GM19023 (cell line): ENCODE results near the gene CA10.

Experiments
- ATAC-seq: cut with Tn5 transposase; IDR thresholded peaks from one replicate; pipeline ENCODE4 v1.9.1; 2021; ENCODE audit warnings: mild to moderate bottlenecking, moderate library complexity; ENCODE audit not compliant: unreplicated experiment

The CA10 gene

GRCh38 chr17:51699303-51699702 is 459.2 kb downstream of the CA10 start:
- ATAC-seq: no peak

- no peak for ATAC-seq
Observed at GRCh38 chr17:51692917-51693316, 465.6 kb downstream of the CA10 start.

DNA sequence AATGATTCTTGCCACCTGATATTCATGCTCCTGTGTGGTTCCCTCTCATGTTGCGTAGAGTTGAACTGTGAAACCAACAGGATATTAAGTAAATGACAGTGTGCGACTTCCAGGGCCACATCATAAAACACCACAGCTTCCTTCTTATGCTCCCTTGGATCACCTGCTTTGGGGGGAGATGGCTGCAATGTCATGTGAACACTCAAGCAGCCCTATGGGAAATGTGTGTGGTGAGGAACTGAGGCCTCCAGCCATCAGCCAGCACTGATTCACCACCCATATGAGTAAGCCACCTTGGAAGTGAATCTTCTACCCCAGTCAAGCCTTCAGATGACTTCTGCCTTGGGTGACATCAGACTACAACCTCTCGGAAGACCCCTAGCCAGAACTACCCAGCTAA is 470.6 kb downstream of the CA10 start:
- ATAC-seq: no peak

DNA sequence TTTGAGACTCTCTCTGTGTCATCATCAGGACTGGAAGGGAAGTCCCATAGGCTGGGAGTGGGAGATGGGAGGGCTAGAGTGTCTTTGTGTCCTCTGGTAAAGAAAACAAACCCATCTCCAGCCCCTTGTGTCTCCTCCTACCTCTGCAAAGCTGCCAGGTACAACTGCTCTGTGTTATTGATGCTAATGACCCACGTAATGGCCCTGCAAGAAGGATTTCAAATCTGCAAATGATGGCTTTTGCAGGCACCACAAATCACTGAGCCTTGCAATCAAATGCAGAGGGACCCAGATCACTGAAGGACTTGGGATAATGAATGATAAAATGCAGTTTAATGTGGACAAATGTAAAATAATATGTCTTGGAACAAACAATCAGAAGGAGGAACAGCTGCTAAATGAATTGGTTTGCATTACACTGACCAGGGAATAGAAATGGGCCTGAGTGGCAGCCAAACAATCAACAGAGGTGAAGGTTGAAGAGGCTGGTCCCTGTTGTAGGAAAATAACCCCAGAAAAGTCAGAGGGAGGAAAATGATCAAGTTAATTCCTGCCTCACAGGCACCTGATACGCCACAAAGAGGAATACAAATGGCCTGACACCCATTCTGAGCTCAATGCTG is 473.1 kb downstream of the CA10 start:
- ATAC-seq: no peak

GRCh38 chr17:51684214-51684613 is 474.3 kb downstream of the CA10 start:
- no peak for ATAC-seq

DNA sequence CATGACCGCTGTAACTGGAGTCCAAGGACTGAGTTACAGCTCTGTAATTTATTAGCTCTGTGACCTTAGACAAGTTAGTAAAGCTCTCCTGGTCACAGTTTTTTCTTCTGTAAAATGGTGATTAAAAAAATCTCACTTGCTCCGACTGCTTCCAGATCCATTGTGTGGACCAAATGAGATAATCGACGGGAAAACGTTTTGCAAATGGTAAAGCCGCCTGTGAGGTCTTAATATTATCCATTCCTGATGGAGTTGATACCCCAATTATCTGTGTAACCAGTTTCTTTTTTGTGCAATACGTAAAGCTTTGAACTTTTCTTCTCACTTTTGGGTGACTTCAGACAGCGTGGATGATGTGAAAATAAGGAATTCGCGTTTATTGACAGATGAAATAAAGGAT is 475.2 kb downstream of the CA10 start:
- no peak for ATAC-seq

- no peak for ATAC-seq
Observed at GRCh38 chr17:51682115-51682514, 476.4 kb downstream of the CA10 start.

DNA sequence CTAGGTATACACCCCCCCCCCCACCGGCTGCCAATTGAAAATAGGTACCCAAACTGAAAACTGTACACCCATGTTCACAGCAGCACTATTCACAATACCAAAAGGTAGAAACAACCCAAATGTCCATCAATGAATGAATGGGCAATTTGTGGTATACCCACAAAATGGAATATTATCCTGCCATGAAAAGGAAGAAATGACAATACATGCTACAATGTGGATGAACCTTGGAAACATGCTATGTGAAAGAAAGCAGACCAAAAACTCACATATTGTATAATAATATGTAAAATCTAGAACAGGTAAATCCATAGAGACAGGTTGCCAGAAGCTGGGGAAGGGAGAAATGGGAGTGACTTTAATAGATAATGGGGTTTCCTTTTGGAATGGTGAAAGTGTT is 480.6 kb downstream of the CA10 start:
- ATAC-seq: no peak

DNA sequence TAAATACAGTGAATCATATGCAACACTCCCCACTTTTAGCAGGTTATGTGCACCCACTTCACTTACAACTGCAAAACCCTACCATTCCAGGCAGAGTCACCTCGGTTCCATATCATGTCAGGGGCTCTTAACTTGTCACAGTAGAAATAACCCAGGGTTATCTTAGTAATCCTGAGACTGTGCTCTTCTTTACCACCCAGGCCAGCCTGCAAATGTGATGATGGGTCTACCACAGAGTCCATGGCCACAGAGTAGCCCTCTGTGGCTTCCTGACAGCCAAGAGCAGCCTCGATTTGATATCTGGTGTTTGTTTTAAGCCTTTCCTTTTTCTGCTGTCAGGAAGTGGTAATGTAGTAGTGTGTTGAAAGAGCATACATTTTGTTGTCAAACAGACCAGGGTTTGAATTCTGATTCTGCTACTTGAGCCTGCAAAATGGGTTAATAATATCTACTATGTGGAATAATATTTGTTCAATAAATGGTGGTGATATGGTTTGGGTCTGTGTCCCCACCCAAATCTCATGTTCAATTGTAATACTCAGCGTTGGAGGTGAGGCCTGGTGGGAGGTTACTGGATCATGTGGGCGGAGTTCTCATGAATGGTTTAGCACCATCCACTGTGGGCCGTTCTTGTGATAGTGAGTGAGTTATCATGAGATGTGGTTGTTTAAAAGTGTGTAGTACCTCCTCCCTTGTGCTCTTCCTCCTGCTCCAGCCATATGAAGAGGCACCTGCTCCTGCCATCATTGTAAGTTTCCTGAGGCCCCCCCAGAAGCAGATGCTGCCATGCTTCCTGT is 481.6 kb downstream of the CA10 start:
- ATAC-seq: no peak

DNA sequence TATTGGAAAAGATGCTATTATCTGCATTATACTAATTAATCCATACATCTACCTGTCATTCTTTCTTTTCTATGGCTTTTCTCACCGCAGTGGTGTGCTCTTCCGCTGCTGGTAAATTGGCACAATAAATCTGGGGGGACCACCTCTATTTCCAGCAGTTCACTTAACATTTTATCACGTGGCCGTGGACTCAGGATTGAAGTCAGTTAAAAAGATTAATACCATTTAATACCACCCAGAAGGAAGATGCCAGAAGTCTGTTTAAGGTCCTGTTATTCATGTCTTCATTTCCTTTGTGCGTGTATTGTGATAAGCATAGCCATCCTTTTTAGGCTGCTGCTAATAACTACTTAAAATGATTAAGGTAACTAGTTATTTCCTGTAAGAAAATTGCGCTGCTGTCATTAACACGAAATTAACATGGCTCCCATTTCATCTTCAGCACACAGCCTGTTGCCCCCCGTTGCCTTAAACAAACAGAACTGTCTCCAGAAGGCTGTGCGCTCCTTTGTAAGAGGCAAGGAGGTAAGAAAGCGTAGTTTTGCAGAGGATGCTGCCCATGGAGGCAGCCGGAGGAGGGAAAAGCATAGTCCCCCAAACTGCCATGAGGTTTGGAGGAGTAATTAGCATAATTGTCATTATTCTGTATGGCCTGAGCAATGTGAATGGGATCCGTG is 483.8 kb downstream of the CA10 start:
- ATAC-seq: no peak

DNA sequence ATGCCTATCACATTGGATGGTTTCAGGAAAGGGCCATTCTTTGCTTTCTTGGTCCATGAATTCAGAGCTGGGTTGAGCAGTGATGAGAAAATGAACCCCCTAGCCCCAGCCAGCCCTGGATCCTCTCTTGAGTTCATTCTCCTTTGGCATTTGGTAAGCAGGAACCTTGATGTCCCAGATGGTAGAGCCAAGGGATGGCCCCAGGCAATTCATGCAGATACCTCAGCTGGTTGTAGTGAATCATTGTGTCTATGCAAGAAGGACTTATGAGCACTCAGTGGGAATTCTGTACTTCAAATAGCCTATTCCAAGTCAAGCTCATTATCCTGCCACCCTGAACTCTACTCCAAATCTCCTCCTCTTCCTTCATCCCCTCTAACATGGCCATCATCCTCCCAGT is 485.4 kb downstream of the CA10 start:
- no peak for ATAC-seq

DNA sequence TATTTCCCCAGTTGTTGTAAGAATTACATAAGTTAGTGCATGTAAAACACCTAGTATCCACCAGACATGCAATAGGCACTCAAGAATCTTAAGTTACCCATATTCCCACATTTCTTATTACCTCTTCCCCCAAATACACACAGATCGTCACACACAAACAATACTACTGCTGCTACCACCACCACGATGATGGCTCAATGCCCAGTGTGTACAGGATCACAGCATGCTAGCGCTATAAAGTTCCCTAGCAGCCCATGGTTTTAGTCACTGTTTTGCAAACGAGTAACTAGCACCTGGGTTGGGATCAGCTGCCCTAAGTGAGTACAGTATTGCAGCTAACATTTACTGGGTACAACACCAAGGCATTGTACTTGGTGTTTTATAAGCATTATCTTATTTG is 486.4 kb downstream of the CA10 start:
- ATAC-seq: no peak

DNA sequence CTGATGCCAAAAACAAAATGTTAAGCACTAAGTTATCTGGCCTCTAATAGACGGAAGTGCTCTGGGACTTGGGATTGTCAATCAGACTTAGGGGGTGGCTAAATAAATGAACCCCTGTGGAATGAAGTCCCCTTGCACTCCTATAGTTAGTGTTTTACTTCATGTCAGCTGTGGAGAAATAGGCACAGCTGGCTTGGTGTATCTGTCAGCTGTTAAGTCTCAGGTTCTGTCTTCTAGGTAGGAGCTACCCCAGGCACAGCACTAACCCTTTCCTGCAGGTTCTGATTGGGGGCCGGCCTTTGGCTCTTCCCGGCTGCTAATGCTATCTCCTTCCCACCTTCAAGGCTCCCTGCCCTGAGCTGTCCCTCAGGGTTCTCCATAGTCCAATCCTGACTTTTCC is 487.6 kb downstream of the CA10 start:
- no peak for ATAC-seq

DNA sequence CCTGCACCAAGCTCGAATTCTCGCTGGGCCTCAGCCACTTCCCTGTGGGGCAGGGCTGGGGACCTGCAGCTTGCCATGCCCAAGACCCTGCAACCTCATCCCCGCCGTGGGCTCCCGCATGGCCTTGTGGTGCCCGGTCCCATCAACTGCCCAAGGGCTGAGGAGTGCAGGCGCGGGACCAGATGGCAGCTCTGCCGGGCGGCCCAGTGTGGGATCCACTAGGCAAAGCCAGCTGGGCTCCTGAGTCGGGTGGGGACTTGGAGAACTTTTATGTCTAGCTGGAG is 489.6 kb downstream of the CA10 start:
- no peak for ATAC-seq

DNA sequence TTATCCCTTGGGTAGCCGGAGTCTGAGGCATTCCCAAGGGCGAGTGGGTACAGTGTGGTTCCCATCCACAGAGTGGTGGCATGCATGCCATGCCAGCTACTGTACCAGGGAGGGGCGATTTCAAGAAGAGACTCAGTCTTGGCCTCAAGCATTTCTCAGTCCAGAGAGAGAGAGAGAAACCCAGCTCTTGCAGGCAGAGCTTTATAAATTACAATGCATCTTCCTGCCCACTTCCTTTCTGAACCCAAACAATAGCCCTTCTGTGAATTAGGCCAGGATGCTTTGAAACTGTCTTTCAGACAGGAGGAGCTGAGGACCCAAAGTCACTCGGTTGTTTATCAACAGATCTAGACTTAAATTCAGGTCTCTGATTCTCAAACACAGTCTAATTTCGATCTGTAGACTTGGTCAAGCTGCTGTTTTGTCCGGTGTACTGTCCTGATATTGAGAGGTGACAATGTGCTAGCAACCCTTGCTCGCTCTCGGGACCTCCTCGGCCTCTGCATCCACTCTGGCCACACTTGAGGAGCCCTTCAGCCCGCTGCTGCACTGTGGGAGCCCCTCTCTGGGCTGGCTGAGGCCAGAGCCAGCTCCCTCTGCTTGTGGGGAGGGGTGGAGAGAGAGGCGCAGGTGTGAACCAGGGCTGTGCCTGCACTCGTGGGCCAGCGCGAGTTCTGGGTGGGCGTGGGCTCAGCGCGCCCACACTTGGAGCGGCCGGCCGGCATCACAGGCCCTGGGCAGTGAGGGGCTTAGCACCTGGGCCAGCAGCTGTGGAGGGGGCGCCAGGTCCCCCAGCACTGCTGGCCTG is 490.2 kb downstream of the CA10 start:
- no peak for ATAC-seq

DNA sequence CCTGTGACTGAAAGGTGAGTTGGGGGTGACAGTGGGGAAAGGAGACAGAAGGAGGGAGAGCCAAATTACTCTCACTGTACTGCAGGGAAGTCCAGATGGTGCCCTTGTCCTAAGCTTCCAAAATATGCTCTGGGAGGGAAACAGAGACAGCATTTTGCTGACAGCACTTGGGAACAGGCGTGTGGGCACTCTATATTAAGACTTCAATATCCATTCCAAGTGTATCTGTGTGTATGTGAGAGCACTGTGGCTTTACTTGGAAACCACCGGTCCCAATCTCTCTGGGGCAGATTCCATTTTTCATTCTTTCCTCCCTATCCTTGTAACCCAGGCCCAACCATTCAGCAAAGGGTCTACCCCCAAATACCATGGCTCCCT is 490.8 kb downstream of the CA10 start:
- ATAC-seq: no peak

DNA sequence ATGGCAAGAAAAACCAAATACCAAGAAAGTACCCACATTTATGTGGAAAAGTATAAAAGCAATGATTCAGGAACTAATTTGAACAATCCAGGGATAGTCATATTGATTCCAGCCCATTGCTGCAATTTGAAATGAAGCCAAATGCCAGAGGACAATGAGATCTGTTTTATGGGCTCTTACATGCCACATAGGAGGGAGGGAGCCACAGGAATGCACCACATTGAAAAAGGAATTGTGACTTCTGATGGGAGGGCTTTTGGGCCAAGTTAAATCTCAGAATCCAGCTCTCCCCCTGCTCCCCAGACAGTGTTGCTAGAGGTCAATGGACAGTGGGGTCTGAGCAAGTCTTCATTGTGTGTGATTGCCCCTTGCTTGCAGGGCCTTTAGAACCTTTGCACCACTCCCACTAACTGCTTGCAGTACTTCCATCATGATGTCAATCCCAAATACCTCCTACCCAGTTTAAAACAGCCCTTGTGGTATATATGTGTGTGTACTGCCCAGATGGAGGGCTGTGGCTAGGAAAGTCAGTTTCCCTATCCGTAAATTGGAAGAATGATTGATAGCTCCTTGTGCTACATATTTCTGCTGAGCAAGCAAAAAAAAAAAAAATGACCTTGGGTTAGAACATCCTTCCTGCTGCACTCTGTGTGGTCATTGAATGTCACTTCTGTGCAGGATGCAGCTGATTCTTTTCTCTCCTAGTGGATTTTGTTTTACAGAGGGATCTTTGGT is 491.4 kb downstream of the CA10 start:
- no peak for ATAC-seq

- no peak for ATAC-seq
Observed at GRCh38 chr17:51662204-51663056, 496.1 kb downstream of the CA10 start.

DNA sequence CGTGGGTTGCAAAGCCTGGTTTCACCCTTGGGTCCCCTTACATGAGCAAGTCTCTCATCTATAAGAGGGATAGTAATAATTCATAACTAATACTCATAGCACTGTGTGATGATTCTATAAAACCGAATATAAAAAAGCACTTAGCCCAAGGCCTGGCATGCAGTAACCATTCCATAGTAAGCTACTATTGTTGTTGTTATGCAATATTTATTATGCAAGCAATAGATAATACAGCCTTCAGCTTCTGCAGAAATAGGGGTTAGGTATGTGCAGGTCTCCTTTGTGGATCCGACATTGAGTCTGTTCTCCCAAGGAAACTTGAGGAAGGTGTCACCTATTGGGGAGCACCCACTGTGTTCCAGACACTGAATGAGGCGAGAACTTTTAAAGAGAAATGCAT is 497.1 kb downstream of the CA10 start:
- ATAC-seq: no peak

GRCh38 chr17:51660266-51660665 is 498.2 kb downstream of the CA10 start:
- no peak for ATAC-seq
